ENCODE data around the gene FFAR2. TPM values are rescaled to one million over a fixed set of nuclear protein-coding genes. Genes with fewer than 3 reads are reported as not detected.
"Not testable (repeated sequence)": the region's sequence is repeated elsewhere in the genome, so short reads cannot be mapped to it uniquely, and the experiment has no call there.

Gene FFAR2
- total RNA-seq, 1 donor from 2014 or later = 4.5 TPM

DNA sequence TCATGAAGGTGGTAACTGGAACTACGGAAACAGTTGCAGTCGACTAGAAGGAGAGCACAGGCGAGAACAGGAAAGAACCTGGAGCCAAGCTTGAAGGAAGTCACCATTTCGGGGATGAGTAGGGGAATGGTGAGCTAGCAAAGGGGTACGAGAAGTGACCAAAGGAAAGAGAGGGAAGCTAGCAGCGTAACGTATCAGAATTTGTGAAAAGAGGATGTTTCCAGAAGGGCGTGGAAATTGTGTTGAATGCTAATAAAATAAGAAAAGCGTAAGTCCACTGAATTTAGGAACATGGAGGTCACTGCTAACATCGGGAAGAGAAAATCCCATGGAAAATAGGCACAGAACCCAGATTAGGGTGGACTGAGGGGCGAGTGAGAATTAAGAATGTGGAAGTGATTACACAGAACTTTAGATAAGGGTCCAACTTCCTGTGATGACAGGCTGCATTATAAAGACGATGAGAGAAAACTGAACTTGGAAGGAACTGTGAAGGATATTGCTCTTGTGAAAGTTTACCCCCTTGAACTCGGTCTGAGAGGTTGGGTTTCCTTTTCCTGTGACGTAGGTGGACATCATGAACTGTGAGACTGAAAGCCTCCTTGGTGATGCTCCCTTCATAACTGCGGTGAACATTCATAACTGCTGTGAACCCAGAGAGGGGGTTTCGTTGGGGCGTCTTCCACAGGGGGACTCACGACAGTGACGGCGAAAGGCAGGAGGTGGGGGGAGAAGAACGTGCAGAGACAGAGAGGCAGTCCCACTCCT lies 2.0 kb upstream of the FFAR2 start:
- no peak for ATAC-seq

GRCh38 chr19:35449359-35450043 lies 1.4 kb downstream of the FFAR2 start:
- ATAC-seq (no peak), DNase-seq (ENCODE audit: low spot score) (no peak)
- intact Hi-C loops (cut with DNase I) = no loop called here

More for the DNA sequence above, 2.0 kb upstream of the FFAR2 start:
- intact Hi-C loops (cut with DNase I) = no loop called here
- no peak for DNase-seq (ENCODE audit: low spot score)

DNA sequence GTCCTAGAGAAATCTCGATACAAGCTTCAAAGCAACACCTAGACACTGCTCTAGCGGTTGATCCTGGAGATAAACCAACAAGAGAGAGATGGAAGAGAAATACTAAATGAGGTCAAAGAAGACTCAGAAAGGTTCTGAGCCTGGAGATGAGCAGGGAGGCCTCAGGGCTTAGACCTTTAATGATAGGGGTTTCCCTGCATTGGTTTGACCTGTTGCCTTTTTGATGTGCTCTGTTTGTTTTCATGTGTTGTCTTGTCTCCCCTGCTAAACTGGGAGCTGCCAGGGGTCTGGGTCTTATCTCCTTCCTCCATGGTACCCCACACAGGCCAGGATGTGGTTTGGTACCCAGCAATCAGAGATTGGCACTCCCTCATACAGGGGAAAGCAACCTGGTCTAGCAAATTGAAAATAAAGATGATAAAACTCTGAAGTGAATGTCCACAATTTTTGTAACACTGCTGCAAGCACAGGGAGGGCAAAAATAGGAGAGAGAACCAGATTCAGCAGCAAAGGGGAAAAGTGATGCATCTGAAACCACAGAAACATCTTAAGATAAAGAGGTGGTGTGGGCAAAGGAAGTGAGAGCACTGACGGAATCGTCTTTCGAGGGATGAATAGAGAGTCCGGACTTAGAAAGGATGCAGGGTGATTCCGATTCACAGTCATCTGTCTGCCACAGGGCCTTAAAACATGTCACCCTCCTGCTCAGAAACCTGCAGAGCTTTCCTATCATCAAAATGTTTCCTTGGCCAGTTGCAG lies 3.5 kb downstream of the FFAR2 start:
- intact Hi-C loops (cut with DNase I) = no loop called here
- DNase-seq (ENCODE audit: low spot score) = no peak
- ATAC-seq = no peak

DNA sequence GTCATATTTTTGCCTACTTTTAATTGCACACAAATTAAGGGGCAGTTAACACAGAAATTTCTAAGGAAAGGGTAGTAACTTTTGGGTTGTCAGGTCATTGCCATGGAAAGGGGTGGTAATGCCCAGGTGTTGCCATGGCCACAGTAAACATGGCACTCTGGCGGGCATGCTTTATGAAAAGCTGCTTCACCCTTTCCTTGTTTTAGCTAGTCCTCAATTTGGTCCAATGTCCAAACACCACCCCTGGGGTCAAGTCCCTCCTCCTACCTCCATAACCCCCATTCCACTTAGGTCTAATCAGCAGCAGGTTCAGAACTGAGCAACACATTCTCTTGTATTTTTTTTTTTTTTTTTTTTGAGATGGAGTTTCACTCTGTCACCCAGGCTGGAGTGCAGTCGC lies 6.6 kb downstream of the FFAR2 start:
- intact Hi-C loops (cut with DNase I) = no loop called here

DNA sequence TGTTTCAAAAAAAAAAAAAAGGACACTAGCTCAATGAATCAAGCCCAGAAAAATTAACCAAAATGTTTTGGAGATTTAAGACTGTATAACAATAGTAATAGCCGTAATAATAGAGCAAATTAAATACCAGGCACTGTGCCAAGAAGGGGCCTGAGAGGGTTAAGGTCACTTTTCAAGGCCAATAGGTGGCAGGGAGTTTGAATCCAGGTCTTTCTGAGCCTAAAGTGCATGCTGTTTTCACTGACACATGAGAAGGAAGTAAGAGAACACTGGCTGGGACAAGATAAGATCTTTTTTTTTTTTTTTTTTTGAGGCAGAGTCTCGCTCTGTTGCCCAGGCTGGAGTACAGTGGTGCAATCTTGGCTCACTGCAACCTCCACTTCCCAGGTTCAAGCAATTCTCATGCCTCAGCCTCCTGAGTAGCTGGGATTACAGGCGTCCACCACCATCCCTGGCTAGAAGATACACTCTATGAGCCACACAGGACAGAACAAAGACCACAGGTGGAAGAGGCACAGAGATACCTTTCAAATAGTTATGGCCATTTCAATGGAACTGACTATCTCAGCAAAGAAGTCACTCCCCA lies 7.7 kb downstream of the FFAR2 start:
- ATAC-seq (no peak), DNase-seq (ENCODE audit: low spot score) (no peak)
- intact Hi-C loops (cut with DNase I) = no loop called here

More for the DNA sequence above, 6.6 kb downstream of the FFAR2 start:
- ATAC-seq (no peak), DNase-seq (ENCODE audit: low spot score) (no peak)

GRCh38 chr19:35457173-35457572 lies 9.1 kb downstream of the FFAR2 start:
- DNase-seq (ENCODE audit: low spot score) (no peak), ATAC-seq (no peak)
- intact Hi-C loops (cut with DNase I) = no loop called here

DNA sequence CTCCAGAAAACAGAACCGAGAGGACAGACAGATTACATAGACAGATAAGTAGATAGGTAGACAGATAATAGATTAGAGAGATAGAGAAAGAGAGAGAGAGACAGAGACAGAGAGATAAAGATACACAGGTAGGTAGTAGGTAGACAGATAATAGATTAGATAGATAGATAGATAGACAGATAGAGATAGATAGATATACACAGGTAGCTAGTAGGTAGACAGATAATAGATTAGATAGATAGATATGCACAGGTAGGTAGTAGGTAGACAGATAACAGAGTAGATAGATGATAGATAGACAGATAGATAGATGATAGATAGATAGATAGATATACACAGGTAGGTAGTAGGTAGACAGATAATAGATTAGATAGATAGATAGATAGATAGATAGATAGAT lies 10.1 kb downstream of the FFAR2 start:
- DNase-seq (ENCODE audit: low spot score) (no peak), ATAC-seq (no peak)
- intact Hi-C loops (cut with DNase I) = no loop called here

- DNase-seq (ENCODE audit: low spot score) = no peak
- intact Hi-C loops (cut with DNase I) = no loop called here
- no peak for ATAC-seq
Measured at GRCh38 chr19:35458731-35459391, 10.8 kb downstream of the FFAR2 start.

- peak; percentile 66 for DNase-seq (ENCODE audit: low spot score)
- peak; percentile 80 for ATAC-seq
- intact Hi-C loops (cut with DNase I) = no loop called here
Measured at GRCh38 chr19:35459414-35460082, 11.5 kb downstream of the FFAR2 start.

DNA sequence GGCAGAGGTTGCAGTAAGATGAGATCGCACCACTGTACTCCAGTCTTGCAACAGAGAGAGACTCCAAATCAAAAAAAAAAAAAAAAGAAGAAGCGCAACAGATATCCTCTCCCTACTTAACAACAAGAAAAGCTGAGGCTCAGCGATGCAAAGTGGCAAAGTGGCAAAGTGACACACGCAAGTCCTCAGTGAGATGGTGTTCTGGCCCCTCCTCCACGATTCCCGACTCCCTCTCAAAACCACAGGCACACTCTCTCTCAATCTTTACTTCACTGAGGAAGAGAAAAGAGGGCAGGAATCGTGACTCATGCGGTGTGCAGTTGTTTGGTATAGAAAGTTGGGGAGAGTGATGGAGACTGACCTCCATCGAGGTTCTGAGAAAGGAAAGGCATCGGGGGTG lies 12.6 kb downstream of the FFAR2 start:
- ATAC-seq = no peak
- DNase-seq (ENCODE audit: low spot score) = no peak
- intact Hi-C loops (cut with DNase I) = no loop called here

GRCh38 chr19:35461060-35461459 lies 13.0 kb downstream of the FFAR2 start:
- intact Hi-C loops (cut with DNase I) = no loop called here
- no peak for DNase-seq (ENCODE audit: low spot score)
- no peak for ATAC-seq

GRCh38 chr19:35461788-35462187 lies 13.7 kb downstream of the FFAR2 start:
- ATAC-seq; intact Hi-C loops (cut with DNase I); DNase-seq (ENCODE audit: low spot score): not testable (repeated sequence)

DNA sequence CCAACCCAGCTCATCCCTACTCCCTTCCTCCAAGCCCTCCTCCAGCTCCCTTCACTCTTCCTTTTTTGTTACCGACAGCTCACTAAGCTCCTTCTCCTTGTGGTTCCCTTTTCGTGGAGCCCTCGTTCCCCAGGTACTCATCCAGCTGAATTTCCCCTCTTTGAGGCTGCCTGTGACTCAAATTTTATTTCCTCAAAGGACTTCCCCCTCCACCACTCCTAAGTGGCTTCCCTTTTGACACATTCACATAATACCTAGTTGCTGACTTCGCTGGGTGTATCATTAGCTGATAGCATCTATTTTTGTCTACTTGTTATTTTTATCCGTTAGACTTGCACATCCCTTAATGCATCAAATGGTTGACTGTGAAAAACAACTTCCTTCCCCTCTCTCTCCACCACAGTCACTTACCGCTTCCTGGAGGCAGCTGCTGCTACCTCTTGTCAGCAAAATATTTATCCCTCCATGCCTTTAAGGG lies 14.5 kb downstream of the FFAR2 start:
- DNase-seq (ENCODE audit: low spot score) = no peak
- intact Hi-C loops (cut with DNase I) = no loop called here

DNA sequence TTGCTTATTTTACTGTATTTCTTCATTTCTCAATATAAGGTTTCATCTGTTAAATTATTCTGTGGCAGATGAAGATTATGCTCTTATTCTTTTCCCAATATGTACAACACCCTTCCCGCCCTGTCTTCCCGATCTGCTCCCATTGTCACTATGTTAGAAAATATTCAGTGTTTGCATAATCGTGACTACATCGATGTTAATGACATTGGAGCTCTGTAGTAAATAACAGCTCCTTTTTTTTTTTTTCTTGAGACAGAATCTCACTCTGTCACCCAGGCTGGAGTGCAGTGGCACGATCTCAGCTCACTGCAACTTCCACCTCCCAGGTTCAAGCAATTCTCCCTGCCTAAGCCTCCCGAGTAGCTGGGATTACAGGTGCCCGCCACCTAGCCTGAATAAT lies 14.9 kb downstream of the FFAR2 start:
- ATAC-seq; intact Hi-C loops (cut with DNase I); DNase-seq (ENCODE audit: low spot score): not testable (repeated sequence)

More for the DNA sequence above, 14.5 kb downstream of the FFAR2 start:
- ATAC-seq = peak; percentile 55

GRCh38 chr19:35466259-35466658 lies 18.2 kb downstream of the FFAR2 start:
- no peak for DNase-seq (ENCODE audit: low spot score)
- intact Hi-C loops (cut with DNase I) = no loop called here
- ATAC-seq = no peak

DNA sequence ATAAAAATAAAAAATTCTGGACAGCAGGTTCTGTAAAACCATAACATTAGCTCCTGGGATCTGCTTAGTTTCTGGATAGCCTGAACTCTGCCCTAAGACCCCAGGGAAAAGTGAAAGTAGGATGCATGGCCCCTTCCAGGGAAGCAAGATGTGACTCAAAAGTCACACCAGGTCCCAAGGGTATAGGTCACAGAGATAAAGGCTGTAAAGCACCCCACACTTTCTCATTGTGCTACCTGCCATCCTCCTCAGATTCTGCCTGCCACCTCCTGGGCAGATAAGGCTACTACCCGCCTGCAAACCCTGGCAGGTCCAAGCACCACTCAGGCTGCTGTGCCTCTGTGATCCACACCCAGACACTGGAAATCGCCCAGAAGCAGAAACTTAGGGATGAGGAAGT lies 20.6 kb downstream of the FFAR2 start:
- intact Hi-C loops (cut with DNase I) = no loop called here

DNA sequence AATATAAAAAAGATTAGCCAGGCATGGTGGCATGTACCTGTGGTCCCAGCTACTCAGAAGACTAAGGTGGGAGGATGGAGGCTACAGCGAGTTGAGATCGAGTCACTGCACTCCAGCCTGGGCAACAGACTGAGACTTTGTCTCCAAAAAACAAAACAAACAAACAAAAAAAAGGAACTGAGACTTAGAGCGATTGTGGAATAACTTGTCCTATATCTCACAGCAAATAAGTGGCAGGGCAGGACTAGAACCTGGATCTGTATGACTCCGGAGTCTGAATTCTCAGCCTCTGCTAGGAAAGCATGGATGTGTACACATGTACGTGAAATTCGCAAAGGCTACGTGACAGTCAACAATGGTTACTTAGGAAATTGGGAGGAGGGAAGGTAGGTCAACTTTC lies 22.1 kb downstream of the FFAR2 start:
- intact Hi-C loops (cut with DNase I) = no loop called here
- DNase-seq (ENCODE audit: low spot score) (no peak), ATAC-seq (no peak)

More for the DNA sequence above, 20.6 kb downstream of the FFAR2 start:
- ATAC-seq (peak; percentile 62), DNase-seq (ENCODE audit: low spot score) (no peak)

DNA sequence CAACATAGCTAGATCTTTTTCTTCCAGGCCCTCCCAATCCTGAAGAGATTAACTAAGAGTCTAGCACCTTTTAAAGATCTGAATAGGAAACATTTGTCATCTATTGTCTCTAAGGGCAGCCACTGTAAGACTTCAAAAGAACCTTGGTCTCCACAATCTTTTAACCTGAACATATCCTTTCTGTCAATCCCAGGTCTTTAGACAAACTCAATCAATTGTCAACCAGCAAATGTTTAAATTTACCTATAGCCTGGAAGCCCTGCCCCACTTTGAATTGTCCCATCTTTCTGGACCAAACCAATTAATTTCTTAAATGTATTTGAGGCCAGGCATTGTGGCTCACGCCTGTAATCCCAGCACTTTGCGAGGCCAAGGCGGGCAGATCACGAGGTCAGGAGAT lies 23.0 kb downstream of the FFAR2 start:
- intact Hi-C loops (cut with DNase I); ATAC-seq; DNase-seq (ENCODE audit: low spot score): not testable (repeated sequence)

All from sciatic nerve (tissue), 2 donors.